Endothelial cell of umbilical vein (primary cell): ENCODE measurements around the gene ARHGEF9.

Experiments used
- EZH2 ChIP-seq: IDR thresholded peaks from 2 replicates; pipeline ENCODE4 v1.6.1; 2012; ENCODE audit warnings: borderline replicate concordance, low read depth, mild to moderate bottlenecking, moderate library complexity, low read length, inconsistent platforms; ENCODE audit not compliant: severe bottlenecking
- GATA2 ChIP-seq: IDR thresholded peaks from 2 replicates; pipeline ENCODE4 v1.7.0; 2011; ENCODE audit warnings: low read depth, mild to moderate bottlenecking, moderate library complexity, mixed read lengths, low read length; ENCODE audit not compliant: insufficient read length, insufficient read depth
- POLR2A ChIP-seq: IDR thresholded peaks from 2 replicates; pipeline ENCODE4 v1.6.1; 2012; ENCODE audit warnings: low read depth, mild to moderate bottlenecking, control low read depth, low read length
- POLR2AphosphoS5 ChIP-seq: IDR thresholded peaks from 2 replicates; pipeline ENCODE4 v1.6.1; 2012; ENCODE audit warnings: low read depth, mild to moderate bottlenecking, control low read depth, low read length, moderate library complexity; ENCODE audit not compliant: insufficient read depth
- TF ChIP-seq, protein P1 (sequence below), 2 donors: IDR thresholded peaks; 1 replicate in 1 of 2; 2 replicates in 1 of 2; pipeline ENCODE4 v1.5.1; 2011; ENCODE audit warnings: low read length in 2 of 2, mild to moderate bottlenecking in 2 of 2, moderate library complexity in 2 of 2, control low read depth in 1 of 2, inconsistent platforms in 1 of 2, low read depth in 1 of 2; ENCODE audit not compliant: insufficient read depth in 1 of 2; ENCODE audit errors: extremely low read depth in 1 of 2

DNA sequence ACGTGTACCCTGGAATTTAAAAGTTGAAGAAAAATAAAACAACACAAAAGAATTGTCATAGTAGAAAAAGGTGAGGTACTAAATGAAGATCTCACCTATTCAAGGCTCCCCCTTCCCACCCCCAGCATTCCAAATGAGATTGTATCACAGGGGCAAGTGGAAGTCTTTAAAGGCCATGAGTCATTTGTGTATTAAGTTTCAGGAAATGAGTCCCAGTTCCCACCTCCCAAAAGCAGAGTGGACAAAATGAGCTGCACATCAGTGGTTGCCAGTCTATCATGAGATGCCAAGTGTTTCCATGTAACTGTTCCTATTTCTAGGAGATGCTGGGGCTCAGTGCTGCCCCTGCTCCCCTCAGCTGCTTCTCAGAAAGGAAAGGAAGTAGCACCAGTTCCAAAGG is 20.1 kb downstream of the ARHGEF9 start:
- TF ChIP-seq, protein P1, sequence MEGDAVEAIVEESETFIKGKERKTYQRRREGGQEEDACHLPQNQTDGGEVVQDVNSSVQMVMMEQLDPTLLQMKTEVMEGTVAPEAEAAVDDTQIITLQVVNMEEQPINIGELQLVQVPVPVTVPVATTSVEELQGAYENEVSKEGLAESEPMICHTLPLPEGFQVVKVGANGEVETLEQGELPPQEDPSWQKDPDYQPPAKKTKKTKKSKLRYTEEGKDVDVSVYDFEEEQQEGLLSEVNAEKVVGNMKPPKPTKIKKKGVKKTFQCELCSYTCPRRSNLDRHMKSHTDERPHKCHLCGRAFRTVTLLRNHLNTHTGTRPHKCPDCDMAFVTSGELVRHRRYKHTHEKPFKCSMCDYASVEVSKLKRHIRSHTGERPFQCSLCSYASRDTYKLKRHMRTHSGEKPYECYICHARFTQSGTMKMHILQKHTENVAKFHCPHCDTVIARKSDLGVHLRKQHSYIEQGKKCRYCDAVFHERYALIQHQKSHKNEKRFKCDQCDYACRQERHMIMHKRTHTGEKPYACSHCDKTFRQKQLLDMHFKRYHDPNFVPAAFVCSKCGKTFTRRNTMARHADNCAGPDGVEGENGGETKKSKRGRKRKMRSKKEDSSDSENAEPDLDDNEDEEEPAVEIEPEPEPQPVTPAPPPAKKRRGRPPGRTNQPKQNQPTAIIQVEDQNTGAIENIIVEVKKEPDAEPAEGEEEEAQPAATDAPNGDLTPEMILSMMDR (IDR thresholded peaks at IDR 0.05; ENCODE audit: extremely low read depth in 1 of 2, insufficient read depth in 1 of 2, low read depth in 1 of 2, low read length in 2 of 2) = no peak
- no peak for TF ChIP-seq POLR2AphosphoS5
- no peak for TF ChIP-seq POLR2A
- no peak for TF ChIP-seq EZH2
- TF ChIP-seq GATA2 = peak; percentile 54
